ENCODE results near the gene PRELID3B.

GRCh38 chr20:59016795-59017492 lies 25.6 kb downstream of the PRELID3B start:
- TF ChIP-seq POLR2AphosphoS5 (IDR thresholded peaks at IDR 0.05): no peak
- TF ChIP-seq CTCF (IDR thresholded peaks at IDR 0.05): no peak
- no peak for TF ChIP-seq POLR2A (IDR thresholded peaks at IDR 0.05)
- no peak for TF ChIP-seq EP300 (IDR thresholded peaks at IDR 0.05)

Measured in gastroesophageal sphincter (tissue), 3 donors.